ENCODE measurements around the gene MAP7D3.
"Not testable (repeated sequence)": the region's sequence is repeated elsewhere in the genome, so short reads cannot be mapped to it uniquely, and the experiment has no call there.

Gene MAP7D3

GRCh38 chrX:136246201-136246600 lies 5.0 kb downstream of the MAP7D3 start:
- no peak for DNase-seq

GRCh38 chrX:136237849-136238248 lies 13.4 kb downstream of the MAP7D3 start:
- DNase-seq, result not testable (repeated sequence)

DNA sequence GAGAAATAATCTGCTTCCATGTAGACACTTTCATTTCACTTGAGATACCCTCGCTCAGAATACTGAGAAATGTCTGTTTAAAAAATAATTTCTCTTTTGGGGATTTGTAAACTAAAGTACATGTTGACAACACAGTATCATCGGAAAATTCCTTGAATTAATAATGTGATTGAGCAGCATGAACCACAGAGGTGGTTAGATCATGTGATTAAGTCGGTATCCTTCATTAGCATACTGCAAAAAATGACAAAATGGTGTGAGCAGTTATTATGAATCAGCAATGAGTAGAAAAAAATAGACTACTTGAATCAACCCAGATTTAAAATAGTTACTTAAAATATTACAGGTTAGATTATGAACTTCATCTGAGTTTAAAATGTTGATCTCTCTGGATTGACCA lies 14.1 kb downstream of the MAP7D3 start:
- DNase-seq, result no peak

GRCh38 chrX:136228839-136229207 lies 22.4 kb downstream of the MAP7D3 start:
- no peak for DNase-seq

GRCh38 chrX:136227948-136228838 lies 23.0 kb downstream of the MAP7D3 start:
- peak; percentile 19 for DNase-seq

GRCh38 chrX:136227074-136227473 lies 24.1 kb downstream of the MAP7D3 start:
- no peak for DNase-seq

DNA sequence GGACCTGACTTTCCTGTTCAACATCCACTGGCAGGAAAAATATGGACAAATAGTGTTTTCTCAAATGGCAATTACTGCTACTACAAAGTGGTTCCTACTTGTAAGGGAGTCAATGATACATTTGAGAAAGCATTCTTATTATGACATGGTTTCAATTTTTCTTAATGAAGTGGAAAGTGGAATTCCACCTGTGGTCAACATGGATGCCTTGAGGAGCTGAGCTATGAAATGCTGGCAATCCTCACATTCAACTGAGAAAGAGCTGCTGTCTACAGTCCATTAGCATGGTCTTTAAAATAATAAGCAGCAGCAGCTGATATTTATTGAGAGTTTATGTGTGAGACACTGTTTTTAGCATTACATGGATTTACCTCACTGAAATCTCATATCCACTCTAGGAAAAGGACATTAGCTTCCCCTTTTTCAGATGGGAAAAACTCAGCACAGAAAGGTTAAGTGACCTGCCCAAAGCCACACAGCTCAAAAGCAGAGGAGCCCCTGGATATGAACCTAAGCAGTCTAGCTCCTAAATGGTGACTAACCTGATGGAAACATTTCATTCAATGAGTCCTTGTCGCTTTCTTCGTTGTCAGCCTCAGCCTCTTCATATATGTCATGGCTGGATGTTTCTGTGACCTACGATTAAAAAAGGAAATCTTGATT lies 29.2 kb downstream of the MAP7D3 start:
- DNase-seq, result no peak

GRCh38 chrX:136220951-136221350 lies 30.2 kb downstream of the MAP7D3 start:
- no peak for DNase-seq

GRCh38 chrX:136220540-136220939 lies 30.7 kb downstream of the MAP7D3 start:
- no peak for DNase-seq

DNA sequence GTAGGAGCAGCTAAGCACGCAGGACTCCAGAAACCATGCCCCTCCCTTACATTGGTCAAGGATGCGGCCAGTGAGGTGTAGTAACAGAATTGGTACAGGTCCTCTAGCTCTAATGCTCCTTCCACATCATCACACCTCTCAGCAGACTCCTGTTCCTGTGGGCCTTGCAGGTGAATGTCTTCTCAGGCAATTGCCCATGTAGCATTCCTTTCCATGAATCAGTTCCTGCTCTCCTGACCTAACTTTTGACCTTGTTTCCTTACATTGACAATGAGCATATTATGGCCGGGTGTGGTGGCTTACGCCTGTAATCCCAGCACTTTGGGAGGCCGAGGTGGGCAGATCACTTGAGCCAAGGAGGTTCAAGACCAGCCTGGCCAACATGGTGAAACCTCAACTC lies 31.3 kb downstream of the MAP7D3 start:
- DNase-seq, result no peak

DNA sequence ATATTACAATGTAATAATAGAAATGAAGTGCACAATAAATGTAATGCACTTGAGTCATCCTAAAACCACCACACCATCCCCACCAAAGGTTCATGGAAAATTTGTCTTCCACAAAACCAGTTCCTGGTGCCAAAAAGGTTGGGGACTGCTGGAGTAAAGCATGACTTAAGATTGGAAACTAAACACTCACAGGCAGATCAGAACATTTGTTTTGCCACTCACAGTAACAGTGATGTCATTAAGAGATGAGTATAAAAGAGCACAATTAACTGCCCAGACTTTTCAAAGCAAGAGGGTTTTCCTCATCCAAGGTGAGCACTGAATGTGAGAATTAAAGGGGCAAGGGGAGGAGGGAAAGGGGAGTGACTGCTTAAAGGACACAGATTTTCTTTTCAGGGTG lies 35.6 kb downstream of the MAP7D3 start:
- DNase-seq, result peak; percentile 69

DNA sequence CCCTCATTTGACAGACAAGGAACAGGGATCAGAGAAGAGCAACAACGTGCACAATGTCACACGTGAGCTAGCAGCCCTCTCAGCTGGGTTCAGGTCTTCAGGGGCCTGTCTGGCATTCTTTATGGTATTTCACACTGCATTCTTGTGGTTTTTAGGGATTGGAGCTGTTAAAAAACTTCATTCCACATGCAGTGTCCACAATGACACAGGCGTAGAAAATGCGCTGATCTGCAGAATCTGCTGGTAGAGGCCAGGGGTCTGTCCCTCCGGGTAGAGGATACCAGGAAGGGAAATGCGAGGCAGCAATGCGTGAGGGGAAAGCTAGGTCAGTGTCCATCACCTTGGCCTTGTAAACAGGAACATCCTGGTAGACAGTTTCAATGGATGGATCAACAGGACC lies 36.6 kb downstream of the MAP7D3 start:
- DNase-seq, result peak; percentile 94

DNA sequence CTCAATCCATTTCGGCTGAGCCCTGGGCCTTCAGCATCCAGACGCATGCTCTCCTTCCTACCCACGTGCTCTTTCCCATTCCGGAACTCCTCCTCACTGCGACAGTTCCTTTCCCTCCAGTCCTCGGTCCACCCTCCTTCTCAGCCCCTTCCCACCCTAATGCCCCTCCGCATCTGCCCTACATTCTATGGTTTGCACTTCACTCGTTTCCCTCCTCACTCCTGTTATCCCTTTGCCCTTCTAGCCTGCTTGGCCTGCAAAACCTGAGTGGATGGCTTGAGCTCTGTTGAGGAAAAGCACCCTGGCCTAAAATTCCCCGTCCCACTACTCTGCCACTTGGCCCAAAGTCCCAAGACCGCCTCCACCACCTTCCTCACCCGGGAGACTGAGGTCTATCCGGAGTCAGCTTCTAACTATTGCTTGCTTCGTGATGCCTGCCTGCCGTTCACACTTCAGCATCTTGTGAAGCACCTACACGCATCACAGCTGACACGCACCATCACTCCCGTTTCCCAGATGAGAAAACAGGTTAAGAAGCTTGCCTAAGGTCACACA lies 38.6 kb downstream of the MAP7D3 start:
- DNase-seq, result no peak

GRCh38 chrX:136211766-136212556 lies 39.2 kb downstream of the MAP7D3 start:
- DNase-seq, result no peak

- DNase-seq, result peak; percentile 61
Measured at GRCh38 chrX:136210806-136211205, 40.4 kb downstream of the MAP7D3 start.

- DNase-seq, result peak; percentile 48
Measured at GRCh38 chrX:136210243-136210642, 41.0 kb downstream of the MAP7D3 start.

- DNase-seq, result no peak
Measured at GRCh38 chrX:136209751-136210150, 41.4 kb downstream of the MAP7D3 start.

GRCh38 chrX:136209016-136209738 lies 42.0 kb downstream of the MAP7D3 start:
- DNase-seq, result peak; percentile 37

- no peak for DNase-seq
Measured at GRCh38 chrX:136207546-136207945, 43.7 kb downstream of the MAP7D3 start.

GRCh38 chrX:136206916-136207315 lies 44.3 kb downstream of the MAP7D3 start:
- DNase-seq, result no peak

- no peak for DNase-seq
Measured at GRCh38 chrX:136205882-136206380, 45.3 kb downstream of the MAP7D3 start.

- peak; percentile 40 for DNase-seq
Measured at GRCh38 chrX:136204571-136204970, 46.6 kb downstream of the MAP7D3 start.

All from fibroblast of upper back skin (primary cell).